OCI-LY1 (cell line): ENCODE data around the gene CACNG7.

Experiments used
- H2AFZ ChIP-seq: fragments of 200-600 bp; sonication (generic), shearing (Covaris generic); 2 replicates; pipeline ENCODE4 v1.6.0; 2014; ENCODE audit warnings: antibody characterized with exemption, mild to moderate bottlenecking, low read length
- H3F3A ChIP-seq: fragments of 200-600 bp; sonication (generic), shearing (Covaris generic); 2 replicates; pipeline ENCODE4 v1.6.0; 2014; ENCODE audit warnings: mild to moderate bottlenecking, antibody characterized with exemption, low read length, moderate library complexity; ENCODE audit not compliant: insufficient read depth
- H3K27ac ChIP-seq: fragments of 200-600 bp; sonication (generic); 2 replicates; pipeline ENCODE4 v1.5.1; 2014; ENCODE audit warnings: low read length, mixed run types, mild to moderate bottlenecking, low read depth; ENCODE audit not compliant: poor library complexity, severe bottlenecking
- H3K27me3 ChIP-seq: fragments of 200-600 bp; sonication (generic); 2 replicates; pipeline ENCODE4 v1.6.0; 2014; ENCODE audit warnings: antibody characterized with exemption, mild to moderate bottlenecking, low read length, moderate library complexity; ENCODE audit not compliant: insufficient read depth
- H3K36me3 ChIP-seq: fragments of 200-600 bp; sonication (generic); 2 replicates; pipeline ENCODE4 v1.6.1; 2014; ENCODE audit warnings: mild to moderate bottlenecking, antibody characterized with exemption, low read length, moderate library complexity, mixed read lengths; ENCODE audit not compliant: insufficient read depth
- H3K4me1 ChIP-seq: fragments of 200-600 bp; sonication (generic); 2 replicates; pipeline ENCODE4 v1.5.1; 2014; ENCODE audit warnings: mild to moderate bottlenecking, low read length, moderate library complexity; ENCODE audit not compliant: insufficient read depth, severe bottlenecking
- H3K4me2 ChIP-seq: fragments of 200-600 bp; sonication (generic), shearing (Covaris generic); 2 replicates; pipeline ENCODE4 v1.6.1; 2014; ENCODE audit warnings: low read length
- H3K4me3 ChIP-seq: fragments of 200-600 bp; sonication (generic); 2 replicates; pipeline ENCODE4 v1.5.1; 2014; ENCODE audit warnings: low read length, low read depth, mild to moderate bottlenecking, mixed read lengths; ENCODE audit not compliant: poor library complexity, severe bottlenecking
- H3K79me2 ChIP-seq: fragments of 200-600 bp; shearing (Covaris generic); 2 replicates; pipeline ENCODE4 v1.6.1; 2016; ENCODE audit warnings: mixed run types, low read length, mixed read lengths; ENCODE audit not compliant: insufficient read depth
- H3K9ac ChIP-seq: fragments of 200-600 bp; sonication (generic), shearing (Covaris generic); 2 replicates; pipeline ENCODE4 v1.6.1; 2014; ENCODE audit warnings: mild to moderate bottlenecking, low read length, mixed read lengths
- H3K9me2 ChIP-seq: fragments of 200-600 bp; sonication (generic), shearing (Covaris generic); 2 replicates; pipeline ENCODE4 v1.6.1; 2014; ENCODE audit warnings: low read depth, mild to moderate bottlenecking, low read length, mixed read lengths
- H3K9me3 ChIP-seq: fragments of 200-600 bp; shearing (Covaris generic); 2 replicates; pipeline ENCODE4 v1.6.1; 2014; ENCODE audit warnings: low read length, mixed read lengths
- H4K20me1 ChIP-seq: fragments of 200-600 bp; sonication (generic), shearing (Covaris generic); 2 replicates; pipeline ENCODE4 v1.6.0; 2016; ENCODE audit warnings: mild to moderate bottlenecking, low read length; ENCODE audit not compliant: insufficient read depth
- EZH2 ChIP-seq: fragments of 200-600 bp; sonication (generic), shearing (Covaris generic); IDR thresholded peaks from 2 replicates; pipeline ENCODE4 v1.8.0; 2017; ENCODE audit warnings: borderline replicate concordance, mixed run types, mild to moderate bottlenecking, antibody characterized with exemption, low read length, moderate library complexity, mixed read lengths
- TF ChIP-seq, protein P1 (sequence below): fragments of 200-600 bp; sonication (generic), shearing (Covaris generic); IDR thresholded peaks from 2 replicates; pipeline ENCODE4 v1.5.1; 2017; ENCODE audit warnings: mild to moderate bottlenecking, antibody characterized with exemption, low read length, moderate library complexity, mixed read lengths

CACNG7 gene

DNA sequence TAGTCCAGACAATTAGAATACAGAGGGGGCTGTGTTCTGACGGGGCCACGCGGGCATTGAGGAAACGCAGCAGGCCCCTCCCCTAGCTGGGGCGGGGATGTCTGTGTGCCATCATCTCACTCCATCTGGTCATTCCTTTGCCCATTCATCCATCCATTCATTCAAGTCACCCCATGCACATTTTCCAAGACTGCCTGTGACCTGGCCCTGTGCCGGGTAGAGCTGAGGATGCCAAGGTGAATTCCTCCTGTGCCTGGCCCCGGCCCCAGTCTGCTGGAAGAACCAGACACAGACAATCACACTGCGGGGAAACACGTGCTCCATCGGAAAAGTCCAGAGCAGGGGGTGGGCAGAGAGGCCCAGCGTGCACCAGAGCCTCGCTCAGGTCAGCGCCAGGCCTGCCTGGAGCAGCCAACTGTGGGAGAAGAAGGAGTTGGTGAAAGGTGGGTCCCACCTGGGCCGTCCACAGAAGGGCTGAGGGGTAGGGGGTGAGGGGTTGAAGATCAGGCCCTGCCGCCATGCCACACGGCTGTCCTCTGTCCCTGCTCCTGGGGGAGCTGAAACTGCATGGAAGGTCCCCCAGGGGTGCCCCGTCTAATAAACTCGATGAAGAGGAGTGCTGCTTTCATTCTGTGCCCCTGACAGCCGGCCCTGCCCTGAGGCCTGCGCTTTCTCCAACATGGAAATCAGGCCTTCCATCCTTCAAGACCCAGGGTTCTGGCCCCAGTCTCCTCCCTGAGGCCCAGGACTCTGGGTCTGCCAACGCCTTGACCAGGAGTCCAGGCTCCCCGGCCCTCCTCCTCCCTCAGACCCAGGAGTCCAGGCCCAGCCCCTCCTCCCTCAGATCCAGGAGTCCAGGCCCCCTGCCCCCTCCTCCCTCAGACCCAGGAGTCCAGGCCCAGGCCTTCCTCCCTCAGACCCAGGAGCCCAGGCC is 80.8 kb downstream of the CACNG7 start:
- Histone ChIP-seq H3K36me3 (no peaks in the 10 kb centered on the region), H3F3A (no peaks in the 10 kb centered on the region), H3K4me2 (no peak overlapping the region), H3K9me2 (no peaks in the 10 kb centered on the region), H4K20me1 (no peaks in the 10 kb centered on the region), H2AFZ (no peak overlapping the region), H3K27ac (no peak overlapping the region), H3K79me2 (no peaks in the 10 kb centered on the region), H3K27me3 (no peaks in the 10 kb centered on the region; the same call in 1 of the 2 replicates), H3K9me3 (no peaks in the 10 kb centered on the region), H3K4me1 (no peaks in the 10 kb centered on the region), H3K9ac (no peak overlapping the region), H3K4me3 (no peak overlapping the region)
- no peak for TF ChIP-seq EZH2
- TF ChIP-seq, protein P1, sequence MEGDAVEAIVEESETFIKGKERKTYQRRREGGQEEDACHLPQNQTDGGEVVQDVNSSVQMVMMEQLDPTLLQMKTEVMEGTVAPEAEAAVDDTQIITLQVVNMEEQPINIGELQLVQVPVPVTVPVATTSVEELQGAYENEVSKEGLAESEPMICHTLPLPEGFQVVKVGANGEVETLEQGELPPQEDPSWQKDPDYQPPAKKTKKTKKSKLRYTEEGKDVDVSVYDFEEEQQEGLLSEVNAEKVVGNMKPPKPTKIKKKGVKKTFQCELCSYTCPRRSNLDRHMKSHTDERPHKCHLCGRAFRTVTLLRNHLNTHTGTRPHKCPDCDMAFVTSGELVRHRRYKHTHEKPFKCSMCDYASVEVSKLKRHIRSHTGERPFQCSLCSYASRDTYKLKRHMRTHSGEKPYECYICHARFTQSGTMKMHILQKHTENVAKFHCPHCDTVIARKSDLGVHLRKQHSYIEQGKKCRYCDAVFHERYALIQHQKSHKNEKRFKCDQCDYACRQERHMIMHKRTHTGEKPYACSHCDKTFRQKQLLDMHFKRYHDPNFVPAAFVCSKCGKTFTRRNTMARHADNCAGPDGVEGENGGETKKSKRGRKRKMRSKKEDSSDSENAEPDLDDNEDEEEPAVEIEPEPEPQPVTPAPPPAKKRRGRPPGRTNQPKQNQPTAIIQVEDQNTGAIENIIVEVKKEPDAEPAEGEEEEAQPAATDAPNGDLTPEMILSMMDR: no peak

DNA sequence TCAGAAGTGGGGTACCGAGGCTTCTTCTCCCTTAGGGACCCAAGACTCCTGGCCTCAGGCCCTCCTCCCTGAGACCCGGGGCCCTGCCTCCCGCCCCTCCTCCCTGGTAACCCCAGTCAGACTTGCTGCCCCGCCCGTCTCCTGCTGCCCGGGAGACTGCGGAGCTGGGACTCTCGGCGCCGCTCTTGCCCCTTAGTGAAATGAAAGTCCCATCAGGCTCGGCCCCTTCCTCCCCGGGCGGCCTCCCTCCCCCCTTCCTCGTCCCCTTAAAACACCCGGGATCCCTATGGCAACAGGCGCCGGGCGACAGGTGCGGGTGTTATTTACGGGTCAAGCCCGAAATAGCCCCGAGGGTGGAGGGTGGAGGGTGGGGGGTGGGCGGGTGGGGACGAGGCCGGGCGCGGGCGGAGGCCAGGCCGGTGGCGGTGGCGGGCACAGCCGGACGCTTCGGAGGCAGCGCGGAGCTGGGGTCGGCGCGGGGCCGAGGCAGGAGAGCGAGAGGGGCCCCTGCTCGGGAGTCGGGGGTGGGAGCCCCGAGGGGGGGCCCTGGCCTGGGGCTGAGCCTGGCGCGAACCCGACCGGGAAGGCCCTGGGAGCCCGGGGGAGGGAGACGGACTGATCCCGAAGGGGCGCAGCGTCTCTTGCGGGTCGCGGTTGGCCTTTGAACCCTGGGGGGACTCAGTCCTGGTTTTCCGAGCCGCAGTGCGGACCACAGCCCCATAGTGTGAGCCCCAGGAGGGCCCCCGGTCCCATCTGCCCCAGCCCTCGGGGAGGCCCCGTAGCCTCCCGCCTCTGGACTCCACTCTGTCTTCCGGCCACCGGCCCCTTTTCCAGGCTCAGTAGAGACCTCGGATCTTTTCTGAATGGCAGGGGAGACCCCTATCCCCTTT is 82.4 kb downstream of the CACNG7 start, which contains the start of gene CACNG6:
CACNG6 (plus strand) TSS at position 414 of the 890 bp plus-strand sequence. CDS start 1,241 bp downstream, outside the sequence.
- H3K27me3 ChIP-seq: no peaks in the 10 kb centered on the region; the same call in 1 of the 2 replicates
- no peak within 1 kb of the TSS for H3K4me3 ChIP-seq
- no peak within 1 kb of the TSS for H3K27ac ChIP-seq
- no peak within 1 kb of the TSS for H3K4me2 ChIP-seq
- no peaks in the 10 kb centered on the region for H3K79me2 ChIP-seq
- H3K36me3 ChIP-seq: no peaks in the 10 kb centered on the region
- no peak within 1 kb of the TSS for H3K9ac ChIP-seq
- H3K9me3 ChIP-seq: no peaks in the 10 kb centered on the region
- H3K4me1 ChIP-seq: no peaks in the 10 kb centered on the region
- no peaks in the 10 kb centered on the region for H4K20me1 ChIP-seq
- H3K9me2 ChIP-seq: no peaks in the 10 kb centered on the region
- TF ChIP-seq EZH2: no peak
- TF ChIP-seq, protein P1: no peak
- H3F3A ChIP-seq: no peaks in the 10 kb centered on the region
- H2AFZ ChIP-seq: no peak within 1 kb of the TSS

DNA sequence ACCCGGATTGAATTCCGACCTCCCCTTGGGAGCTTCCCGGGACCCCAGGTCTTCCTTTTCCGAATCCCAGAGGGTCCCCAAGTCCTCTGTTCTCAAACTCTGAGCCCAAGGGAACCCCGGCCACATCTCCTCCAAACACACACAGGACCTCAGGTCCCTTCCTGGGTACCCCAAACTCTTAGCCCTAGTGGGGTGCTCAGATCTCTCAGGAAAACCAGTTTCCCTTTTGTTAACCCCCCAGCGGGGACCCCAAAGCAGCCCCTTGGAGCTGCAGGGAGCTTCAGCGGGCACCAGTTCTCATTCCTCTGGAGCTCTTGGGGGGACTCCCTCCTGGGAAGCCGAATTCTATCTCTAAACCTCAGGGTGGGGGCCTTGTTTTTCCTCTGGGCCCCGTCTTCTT is 83.1 kb downstream of the CACNG7 start:
- no peak overlapping the region for H3K4me2 ChIP-seq
- H3K9ac ChIP-seq: no peak overlapping the region
- no peaks in the 10 kb centered on the region for H3K79me2 ChIP-seq
- TF ChIP-seq, protein P1: no peak
- no peak for TF ChIP-seq EZH2
- no peak overlapping the region for H3K27ac ChIP-seq
- no peaks in the 10 kb centered on the region for H3K36me3 ChIP-seq
- H3K27me3 ChIP-seq: no peaks in the 10 kb centered on the region; the same call in 1 of the 2 replicates
- no peak overlapping the region for H3K4me3 ChIP-seq
- H3K9me2 ChIP-seq: no peaks in the 10 kb centered on the region
- H3K4me1 ChIP-seq: no peaks in the 10 kb centered on the region
- H3K9me3 ChIP-seq: no peaks in the 10 kb centered on the region
- H3F3A ChIP-seq: no peaks in the 10 kb centered on the region
- no peaks in the 10 kb centered on the region for H4K20me1 ChIP-seq
- no peak overlapping the region for H2AFZ ChIP-seq
